Neural cell (in vitro differentiated cells): ENCODE measurements around the gene KLHDC7B. TPM values are rescaled to one million over a fixed set of nuclear protein-coding genes. Genes with fewer than 3 reads are reported as not detected.

ENCODE experiments used
- H2AFZ ChIP-seq: fragments of 200-600, 300-800 bp; sonication (generic), shearing (Covaris generic); 2 replicates; pipeline ENCODE4 v1.6.0; 2014; ENCODE audit warnings: low read depth, mild to moderate bottlenecking, antibody characterized with exemption, low read length, moderate library complexity
- H3F3A ChIP-seq: fragments of 200-600 bp; shearing (Covaris generic); 2 replicates; pipeline ENCODE4 v1.6.1; 2016; ENCODE audit warnings: mild to moderate bottlenecking, moderate library complexity, mixed read lengths, antibody characterized with exemption, low read length; ENCODE audit not compliant: insufficient read depth, poor library complexity, severe bottlenecking
- H3K27ac ChIP-seq: fragments of 200-600, 300-800 bp; sonication (generic), shearing (Covaris generic); 2 replicates; pipeline ENCODE4 v1.5.1; 2014; ENCODE audit warnings: mild to moderate bottlenecking, low read length, moderate library complexity
- H3K27me3 ChIP-seq: fragments of 300-800, 200-600 bp; sonication (generic), shearing (Covaris generic); 2 replicates; pipeline ENCODE4 v1.6.0; 2014; ENCODE audit warnings: mild to moderate bottlenecking, low read depth, low read length, moderate library complexity; ENCODE audit not compliant: insufficient read depth
- H3K36me3 ChIP-seq: fragments of 300-800, 200-600 bp; sonication (generic), shearing (Covaris generic); 2 replicates; pipeline ENCODE4 v1.5.1; 2014; ENCODE audit warnings: mild to moderate bottlenecking, antibody characterized with exemption, low read length, moderate library complexity; ENCODE audit not compliant: insufficient read depth
- H3K4me2 ChIP-seq: fragments of 300-800, 200-600 bp; sonication (generic), shearing (Covaris generic); 2 replicates; pipeline ENCODE4 v1.6.0; 2014; ENCODE audit warnings: mild to moderate bottlenecking, low read length
- H3K4me3 ChIP-seq: fragments of 300-800, 200-600 bp; sonication (generic), shearing (Covaris generic); 2 replicates; pipeline ENCODE4 v1.5.1; 2014; ENCODE audit warnings: mild to moderate bottlenecking, low read length, moderate library complexity
- H3K79me2 ChIP-seq: fragments of 200-600 bp; shearing (Covaris generic); replicated peaks from 2 replicates; pipeline ENCODE4 v1.6.0; 2014; ENCODE audit warnings: mild to moderate bottlenecking, low read length, moderate library complexity; ENCODE audit not compliant: insufficient read depth
- H3K9ac ChIP-seq: fragments of 300-800, 200-600 bp; sonication (generic), shearing (Covaris generic); 2 replicates; pipeline ENCODE4 v1.6.1; 2016; ENCODE audit warnings: mild to moderate bottlenecking, low read length, mixed read lengths
- H3K9me2 ChIP-seq: fragments of 200-600 bp; shearing (Covaris generic); 2 replicates; pipeline ENCODE4 v1.6.1; 2016; ENCODE audit warnings: mild to moderate bottlenecking, low read length, mixed read lengths; ENCODE audit not compliant: insufficient read depth
- H3K9me3 ChIP-seq: fragments of 200-600, 300-800 bp; sonication (generic), shearing (Covaris generic); 2 replicates; pipeline ENCODE4 v1.6.1; 2016; ENCODE audit warnings: mild to moderate bottlenecking, mixed run types, low read length, moderate library complexity, mixed read lengths
- H4K20me1 ChIP-seq: fragments of 200-600 bp; shearing (Covaris generic); 2 replicates; pipeline ENCODE4 v1.6.1; 2016; ENCODE audit warnings: mild to moderate bottlenecking, mixed run types; ENCODE audit not compliant: insufficient read depth
- EP300 ChIP-seq: fragments of 450-650 bp; conservative IDR thresholded peaks from 2 replicates; pipeline ENCODE4 v1.6.1; 2014; ENCODE audit warnings: antibody characterized with exemption, mild to moderate bottlenecking, moderate library complexity; ENCODE audit not compliant: poor library complexity, severe bottlenecking
- EZH2 ChIP-seq: fragments of 200-600, 300-800 bp; shearing (Covaris generic), sonication (generic); IDR thresholded peaks from 2 replicates; pipeline ENCODE4 v1.6.1; 2014; ENCODE audit warnings: antibody characterized with exemption, low read length, borderline replicate concordance, mild to moderate bottlenecking; ENCODE audit not compliant: insufficient read depth, poor library complexity, severe bottlenecking
- MXI1 ChIP-seq: fragments of 450-650 bp; conservative IDR thresholded peaks from 2 replicates; pipeline ENCODE4 v1.6.1; 2014; ENCODE audit warnings: antibody characterized with exemption, mild to moderate bottlenecking; ENCODE audit not compliant: poor library complexity, severe bottlenecking
- POLR2AphosphoS5 ChIP-seq: IDR thresholded peaks from 2 replicates; pipeline ENCODE4 v1.6.1; 2012
- RAD21 ChIP-seq: fragments of 450-650 bp; conservative IDR thresholded peaks from 2 replicates; pipeline ENCODE4 v1.6.1; 2014; ENCODE audit warnings: antibody characterized with exemption, mild to moderate bottlenecking, moderate library complexity
- REST ChIP-seq: IDR thresholded peaks from 2 replicates; pipeline ENCODE4 v1.6.1; 2012; ENCODE audit warnings: borderline replicate concordance
- SMC3 ChIP-seq: fragments of 450-650 bp; conservative IDR thresholded peaks from 2 replicates; pipeline ENCODE4 v1.6.1; 2014; ENCODE audit warnings: antibody characterized with exemption, mild to moderate bottlenecking, moderate library complexity; ENCODE audit not compliant: poor library complexity
- TAF1 ChIP-seq: IDR thresholded peaks from 2 replicates; pipeline ENCODE4 v1.6.1; 2012; ENCODE audit warnings: low read depth
- polyA plus RNA-seq: library from polyadenylated mRNA; depleted of rRNA; stranded (reverse); fragments of >200 nt; gene quantifications from 2 replicates; pipeline ENCODE4 v1.2.3, GENCODE V29; 2014
- TF ChIP-seq, protein P1 (sequence below): fragments of 450-650 bp; IDR thresholded peaks from 2 replicates; pipeline ENCODE4 v1.5.1; 2014; ENCODE audit warnings: antibody characterized with exemption, mild to moderate bottlenecking, moderate library complexity; ENCODE audit not compliant: poor library complexity, severe bottlenecking

KLHDC7B gene
- polyA plus RNA-seq, 1 donor from 2014 or later: not detected

- Histone ChIP-seq H3K79me2 (peaks cover 8% of the 10 kb centered on the region), H3F3A (no peaks in the 10 kb centered on the region), H3K36me3 (no peaks in the 10 kb centered on the region), H3K9me2 (no peaks in the 10 kb centered on the region), H2AFZ (no peak overlapping the region), H3K9ac (no peak overlapping the region), H3K4me3 (no peak overlapping the region), H3K27me3 (no peaks in the 10 kb centered on the region), H3K9me3 (no peaks in the 10 kb centered on the region), H3K27ac (no peak overlapping the region), H4K20me1 (no peaks in the 10 kb centered on the region), H3K4me2 (no peak overlapping the region)
- no peak for TF ChIP-seq MXI1
- TF ChIP-seq, protein P1, sequence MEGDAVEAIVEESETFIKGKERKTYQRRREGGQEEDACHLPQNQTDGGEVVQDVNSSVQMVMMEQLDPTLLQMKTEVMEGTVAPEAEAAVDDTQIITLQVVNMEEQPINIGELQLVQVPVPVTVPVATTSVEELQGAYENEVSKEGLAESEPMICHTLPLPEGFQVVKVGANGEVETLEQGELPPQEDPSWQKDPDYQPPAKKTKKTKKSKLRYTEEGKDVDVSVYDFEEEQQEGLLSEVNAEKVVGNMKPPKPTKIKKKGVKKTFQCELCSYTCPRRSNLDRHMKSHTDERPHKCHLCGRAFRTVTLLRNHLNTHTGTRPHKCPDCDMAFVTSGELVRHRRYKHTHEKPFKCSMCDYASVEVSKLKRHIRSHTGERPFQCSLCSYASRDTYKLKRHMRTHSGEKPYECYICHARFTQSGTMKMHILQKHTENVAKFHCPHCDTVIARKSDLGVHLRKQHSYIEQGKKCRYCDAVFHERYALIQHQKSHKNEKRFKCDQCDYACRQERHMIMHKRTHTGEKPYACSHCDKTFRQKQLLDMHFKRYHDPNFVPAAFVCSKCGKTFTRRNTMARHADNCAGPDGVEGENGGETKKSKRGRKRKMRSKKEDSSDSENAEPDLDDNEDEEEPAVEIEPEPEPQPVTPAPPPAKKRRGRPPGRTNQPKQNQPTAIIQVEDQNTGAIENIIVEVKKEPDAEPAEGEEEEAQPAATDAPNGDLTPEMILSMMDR: no peak
- TF ChIP-seq REST: no peak
- no peak for TF ChIP-seq EZH2
- no peak for TF ChIP-seq POLR2AphosphoS5
- no peak for TF ChIP-seq TAF1
- TF ChIP-seq EP300: no peak
- TF ChIP-seq RAD21: no peak
- TF ChIP-seq SMC3: no peak
Observed at GRCh38 chr22:50576806-50577696, 31.4 kb downstream of the KLHDC7B start.

- H3K79me2 ChIP-seq: peaks cover 9% of the 10 kb centered on the region
- H4K20me1 ChIP-seq: no peaks in the 10 kb centered on the region
- H3K9me2 ChIP-seq: no peaks in the 10 kb centered on the region
- H3K4me2 ChIP-seq: no peak overlapping the region
- H3K27me3 ChIP-seq: no peaks in the 10 kb centered on the region
- no peak overlapping the region for H3K4me3 ChIP-seq
- H3K27ac ChIP-seq: no peak overlapping the region
- no peaks in the 10 kb centered on the region for H3K36me3 ChIP-seq
- H3K9me3 ChIP-seq: no peaks in the 10 kb centered on the region
- H3K9ac ChIP-seq: no peak overlapping the region
- H2AFZ ChIP-seq: no peak overlapping the region
- H3F3A ChIP-seq: no peaks in the 10 kb centered on the region
- TF ChIP-seq POLR2AphosphoS5: no peak
Observed at GRCh38 chr22:50577697-50577986, 31.9 kb downstream of the KLHDC7B start.
